Measurements from ENCODE around the gene SHTN1.

GRCh38 chr10:116915340-116915739 lies 89.6 kb downstream of the SHTN1 start:
- TF ChIP-seq, protein P1, sequence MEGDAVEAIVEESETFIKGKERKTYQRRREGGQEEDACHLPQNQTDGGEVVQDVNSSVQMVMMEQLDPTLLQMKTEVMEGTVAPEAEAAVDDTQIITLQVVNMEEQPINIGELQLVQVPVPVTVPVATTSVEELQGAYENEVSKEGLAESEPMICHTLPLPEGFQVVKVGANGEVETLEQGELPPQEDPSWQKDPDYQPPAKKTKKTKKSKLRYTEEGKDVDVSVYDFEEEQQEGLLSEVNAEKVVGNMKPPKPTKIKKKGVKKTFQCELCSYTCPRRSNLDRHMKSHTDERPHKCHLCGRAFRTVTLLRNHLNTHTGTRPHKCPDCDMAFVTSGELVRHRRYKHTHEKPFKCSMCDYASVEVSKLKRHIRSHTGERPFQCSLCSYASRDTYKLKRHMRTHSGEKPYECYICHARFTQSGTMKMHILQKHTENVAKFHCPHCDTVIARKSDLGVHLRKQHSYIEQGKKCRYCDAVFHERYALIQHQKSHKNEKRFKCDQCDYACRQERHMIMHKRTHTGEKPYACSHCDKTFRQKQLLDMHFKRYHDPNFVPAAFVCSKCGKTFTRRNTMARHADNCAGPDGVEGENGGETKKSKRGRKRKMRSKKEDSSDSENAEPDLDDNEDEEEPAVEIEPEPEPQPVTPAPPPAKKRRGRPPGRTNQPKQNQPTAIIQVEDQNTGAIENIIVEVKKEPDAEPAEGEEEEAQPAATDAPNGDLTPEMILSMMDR (IDR thresholded peaks at IDR 0.05) = no peak
- TF ChIP-seq POLR2A (IDR thresholded peaks at IDR 0.05) (no peak), POLR2AphosphoS5 (IDR thresholded peaks at IDR 0.05) (no peak)
